ENCODE results near the gene RBKS. TPM values are rescaled to one million over a fixed set of nuclear protein-coding genes. Genes with fewer than 3 reads are reported as not detected.

RBKS gene
- total and polyA plus RNA-seq, 2 donors from 2014 or later: 10.3 to 28.7 TPM

GRCh38 chr2:27931361-27931950, 41.3 kb upstream of the RBKS start:
- H3K27ac ChIP-seq (ENCODE audit: low read depth in 2 of 2, low read length in 2 of 2): peak overlapping the region in 1 of 2 donors; percentile 26
- no peak for TF ChIP-seq CTCF (IDR thresholded peaks at IDR 0.05; ENCODE audit: borderline replicate concordance, extremely low read depth, insufficient read depth)
- FAIRE-seq (peak; percentile 35), DNase-seq (no peak)
- H3K4me3 ChIP-seq (ENCODE audit: low read length in 3 of 3): peak overlapping the region in 2 of 3 donors; percentile 9 to 37
- no peak overlapping the region for H3K9ac ChIP-seq (ENCODE audit: low read length in 3 of 3)
- H3K4me1 ChIP-seq (ENCODE audit: control insufficient read depth in 2 of 3, insufficient read depth in 2 of 3, low read depth in 1 of 3, low read length in 3 of 3): peaks cover 0 to 17% (median 3%) of the 10 kb centered on the region in 3 donors
- no peaks in the 10 kb centered on the region for H3K36me3 ChIP-seq (ENCODE audit: control insufficient read depth in 2 of 3, insufficient read depth in 3 of 3, low read length in 3 of 3)
- H3K9me3 ChIP-seq (ENCODE audit: control insufficient read depth in 2 of 3, insufficient read depth in 1 of 3, low read length in 3 of 3): no peaks in the 10 kb centered on the region
- intact Hi-C loops (cut with DNase I): no loop called here
- no peaks in the 10 kb centered on the region for H3K27me3 ChIP-seq (ENCODE audit: control insufficient read depth, insufficient read depth, low read length)

- no peak for TF ChIP-seq CTCF (IDR thresholded peaks at IDR 0.05; ENCODE audit: borderline replicate concordance, extremely low read depth, insufficient read depth)
- Histone ChIP-seq H3K9ac (ENCODE audit: low read length in 3 of 3) (no peak overlapping the region), H3K36me3 (ENCODE audit: control insufficient read depth in 2 of 3, insufficient read depth in 3 of 3, low read length in 3 of 3) (no peaks in the 10 kb centered on the region), H3K27me3 (ENCODE audit: control insufficient read depth, insufficient read depth, low read length) (no peaks in the 10 kb centered on the region), H3K9me3 (ENCODE audit: control insufficient read depth in 2 of 3, insufficient read depth in 1 of 3, low read length in 3 of 3) (no peaks in the 10 kb centered on the region), H3K4me1 (ENCODE audit: control insufficient read depth in 2 of 3, insufficient read depth in 2 of 3, low read depth in 1 of 3, low read length in 3 of 3) (peaks cover 0 to 17% (median 5%) of the 10 kb centered on the region in 3 donors), H3K27ac (ENCODE audit: low read depth in 2 of 2, low read length in 2 of 2) (no peak overlapping the region), H3K4me3 (ENCODE audit: low read length in 3 of 3) (no peak overlapping the region)
- FAIRE-seq: no peak
- DNase-seq: no peak
- intact Hi-C loops (cut with DNase I): no loop called here
Measured at GRCh38 chr2:27929916-27930486, 39.8 kb upstream of the RBKS start.

- intact Hi-C loops (cut with DNase I): no loop called here
- H3K9me3 ChIP-seq (ENCODE audit: control insufficient read depth in 2 of 3, insufficient read depth in 1 of 3, low read length in 3 of 3): no peaks in the 10 kb centered on the region
- H3K27me3 ChIP-seq (ENCODE audit: control insufficient read depth, insufficient read depth, low read length): no peaks in the 10 kb centered on the region
- peak overlapping the region in 1 of 2 donors; percentile 23 for H3K27ac ChIP-seq (ENCODE audit: low read depth in 2 of 2, low read length in 2 of 2)
- H3K9ac ChIP-seq (ENCODE audit: low read length in 3 of 3): no peak overlapping the region
- DNase-seq (no peak), FAIRE-seq (no peak)
- H3K36me3 ChIP-seq (ENCODE audit: control insufficient read depth in 2 of 3, insufficient read depth in 3 of 3, low read length in 3 of 3): no peaks in the 10 kb centered on the region
- TF ChIP-seq CTCF (IDR thresholded peaks at IDR 0.05; ENCODE audit: borderline replicate concordance, extremely low read depth, insufficient read depth): no peak
- peaks cover 3 to 20% (median 4%) of the 10 kb centered on the region in 3 donors for H3K4me1 ChIP-seq (ENCODE audit: control insufficient read depth in 2 of 3, insufficient read depth in 2 of 3, low read depth in 1 of 3, low read length in 3 of 3)
- no peak overlapping the region for H3K4me3 ChIP-seq (ENCODE audit: low read length in 3 of 3)
Measured at GRCh38 chr2:27925766-27926472, 35.7 kb upstream of the RBKS start.

All from kidney (tissue), 14 donors.